ENCODE data around the gene SEPTIN1.
"Not testable (repeated sequence)": the region's sequence is repeated elsewhere in the genome, so short reads cannot be mapped to it uniquely, and the experiment has no call there.

The SEPTIN1 gene

GRCh38 chr16:30357715-30358576, 24.4 kb downstream of the SEPTIN1 start:
- no peak for DNase-seq (ENCODE audit: low spot score)

GRCh38 chr16:30357085-30357714, 25.2 kb downstream of the SEPTIN1 start:
- no peak for DNase-seq (ENCODE audit: low spot score)

- DNase-seq (ENCODE audit: low spot score) = no peak
Observed at GRCh38 chr16:30356401-30357084, 25.8 kb downstream of the SEPTIN1 start.

GRCh38 chr16:30355954-30356308, 26.4 kb downstream of the SEPTIN1 start:
- no peak for DNase-seq (ENCODE audit: low spot score)

- peak; percentile 95 for DNase-seq (ENCODE audit: low spot score)
Observed at GRCh38 chr16:30355144-30355953, 27.0 kb downstream of the SEPTIN1 start, which contains the start of gene CD2BP2. CD2BP2 (minus strand) TSS chr16:30355308; CDS start chr16:30354681, 627 bp downstream.

GRCh38 chr16:30354423-30355143, 27.8 kb downstream of the SEPTIN1 start:
- no peak for DNase-seq (ENCODE audit: low spot score)

- no peak for DNase-seq (ENCODE audit: low spot score)
Observed at GRCh38 chr16:30353438-30354129, 28.8 kb downstream of the SEPTIN1 start.

- no peak for DNase-seq (ENCODE audit: low spot score)
Observed at GRCh38 chr16:30352488-30353401, 29.6 kb downstream of the SEPTIN1 start.

GRCh38 chr16:30351586-30352419, 30.6 kb downstream of the SEPTIN1 start:
- no peak for DNase-seq (ENCODE audit: low spot score)

- no peak for DNase-seq (ENCODE audit: low spot score)
Observed at GRCh38 chr16:30351001-30351441, 31.3 kb downstream of the SEPTIN1 start.

GRCh38 chr16:30350134-30350871, 32.1 kb downstream of the SEPTIN1 start:
- DNase-seq (ENCODE audit: low spot score) = no peak

GRCh38 chr16:30349675-30350074, 32.7 kb downstream of the SEPTIN1 start:
- DNase-seq (ENCODE audit: low spot score) = no peak

GRCh38 chr16:30348929-30349328, 33.4 kb downstream of the SEPTIN1 start:
- no peak for DNase-seq (ENCODE audit: low spot score)

- DNase-seq (ENCODE audit: low spot score) = no peak
Observed at GRCh38 chr16:30348113-30348512, 34.2 kb downstream of the SEPTIN1 start.

- no peak for DNase-seq (ENCODE audit: low spot score)
Observed at GRCh38 chr16:30346286-30346685, 36.1 kb downstream of the SEPTIN1 start.

- DNase-seq (ENCODE audit: low spot score) = not testable (repeated sequence)
Observed at GRCh38 chr16:30343491-30343820, 38.9 kb downstream of the SEPTIN1 start.

GRCh38 chr16:30342751-30343490, 39.4 kb downstream of the SEPTIN1 start:
- DNase-seq (ENCODE audit: low spot score) = no peak
